HepG2 (cell line): ENCODE data around the gene TFF1. TPM values are rescaled to one million over a fixed set of nuclear protein-coding genes. Genes with fewer than 3 reads are reported as not detected.

Source experiments
- ATAC-seq: fragments of 200-7000 bp; cut with Tn5 transposase; 3 replicates; pipeline ENCODE4 v1.9.1; 2020; ENCODE audit warnings: mild to moderate bottlenecking, moderate library complexity
- BruUV-seq: library from RNA; stranded (reverse); fragments of 400-500 nt; replicated peaks from 2 replicates; lab custom pipeline; 2021; lab: Mats Ljungman, UMichigan
- CTCF ChIA-PET: fragments of 300-600 bp; formaldehyde crosslinking; extraction: SDS; loops from one replicate; lab custom pipeline; 2021; ENCODE audit warnings: low total read pairs, inconsistent platforms, low intra/inter-chr PET ratio; lab: Yijun Ruan, JAX
- POLR2A ChIA-PET: fragments of 350-600 bp; sonication (Branson Sonifier 250); formaldehyde crosslinking; loops from one replicate; lab custom pipeline; 2020; ENCODE audit warnings: antibody characterized with exemption, inconsistent platforms; lab: Yijun Ruan, JAX
- DNase-seq: peaks from one replicate; pipeline ENCODE4 v3.0.0-alpha.2; 2015; ENCODE audit warnings: low spot score
- FAIRE-seq: peaks from 3 replicates; lab custom pipeline; 2011; peaks lifted over from hg19 to GRCh38; lab: Jason Lieb, UNC
- H2AFZ ChIP-seq: one replicate; pipeline ENCODE4 v1.6.1; 2011; ENCODE audit warnings: low read length, inconsistent platforms
- H3K27ac ChIP-seq: fragments of 300-600 bp; 3 replicates; pipeline ENCODE4 v1.8.0; 2011; ENCODE audit warnings: mixed run types, mild to moderate bottlenecking, mixed read lengths, low read length, inconsistent platforms; ENCODE audit not compliant: insufficient read depth; ENCODE audit errors: extremely low read length
- H3K27me3 ChIP-seq, 2 experiments: fragments of 200-600 bp in 1 of 2; 2 replicates in 1 of 2; 3 replicates in 1 of 2; pipeline versions ENCODE4 v1.6.0 to v1.8.0; 2011; ENCODE audit warnings: low read length in 2 of 2, mild to moderate bottlenecking in 2 of 2, moderate library complexity in 2 of 2, inconsistent platforms in 1 of 2; ENCODE audit not compliant: insufficient read depth in 2 of 2, control insufficient read depth in 1 of 2
- H3K36me3 ChIP-seq, 2 experiments: fragments of 200-600 bp in 1 of 2; replicated peaks in 1 of 2; 2 replicates in 1 of 2; 3 replicates in 1 of 2; pipeline versions ENCODE4 v1.5.1 to v1.8.0; 2011; ENCODE audit warnings: low read length in 2 of 2, inconsistent platforms in 1 of 2; ENCODE audit not compliant: insufficient read depth in 2 of 2, control insufficient read depth in 1 of 2
- H3K4me1 ChIP-seq: 2 replicates; pipeline ENCODE4 v1.5.1; 2012; ENCODE audit warnings: low read length, inconsistent platforms; ENCODE audit not compliant: insufficient read depth
- H3K4me2 ChIP-seq: 2 replicates; pipeline ENCODE4 v1.6.0; 2011; ENCODE audit warnings: low read depth, low read length, inconsistent platforms
- H3K4me3 ChIP-seq, 3 experiments: fragments of 200-600 bp in 1 of 3; sonication (generic), shearing (Covaris generic) in 1 of 3; replicated peaks in 1 of 3; 2 replicates each; pipeline ENCODE4 v1.5.1; 2011 to 2016; ENCODE audit warnings: low read length in 3 of 3, inconsistent platforms in 2 of 3, low read depth in 2 of 3, mild to moderate bottlenecking in 2 of 3, control low read depth in 1 of 3, mixed read lengths in 1 of 3; ENCODE audit not compliant: insufficient read depth in 1 of 3
- H3K79me2 ChIP-seq: one replicate; pipeline ENCODE4 v1.6.1; 2011; ENCODE audit warnings: low read length, inconsistent platforms; ENCODE audit not compliant: insufficient read depth
- H3K9ac ChIP-seq: 2 replicates; pipeline ENCODE4 v1.6.0; 2011; ENCODE audit warnings: mild to moderate bottlenecking, low read depth, low read length, inconsistent platforms; ENCODE audit not compliant: insufficient read depth
- H3K9me3 ChIP-seq: 2 replicates; pipeline ENCODE4 v1.5.1; 2012; ENCODE audit warnings: mild to moderate bottlenecking, low read length
- H4K20me1 ChIP-seq: 2 replicates; pipeline ENCODE4 v1.6.0; 2011; ENCODE audit warnings: inconsistent platforms, mild to moderate bottlenecking, low read length, moderate library complexity; ENCODE audit not compliant: insufficient read depth
- ARID5B ChIP-seq: IDR thresholded peaks from 2 replicates; pipeline ENCODE4 v1.4.0; 2020; ENCODE audit warnings: mild to moderate bottlenecking, missing genetic modification reagents
- ARNTL ChIP-seq: sonication (generic); formaldehyde crosslinking; IDR thresholded peaks from 2 replicates; pipeline ENCODE4 v1.4.0; 2020; ENCODE audit warnings: mild to moderate bottlenecking, missing genetic modification reagents
- BCL6 ChIP-seq: IDR thresholded peaks from 2 replicates; pipeline ENCODE4 v1.6.1; 2016; ENCODE audit warnings: missing genetic modification reagents, missing compliant biosample characterization
- BHLHE40 ChIP-seq: IDR thresholded peaks from 2 replicates; pipeline ENCODE4 v1.6.1; 2011; ENCODE audit warnings: low read length, improper control_type of control experiment
- EP300 ChIP-seq, 3 experiments: sonication (generic) in 1 of 3; formaldehyde crosslinking in 1 of 3; IDR thresholded peaks; 2 replicates each; pipeline versions ENCODE4 v1.5.1 to v1.6.1; 2011 to 2020; ENCODE audit warnings: low read depth in 2 of 3, low read length in 2 of 3, borderline replicate concordance in 1 of 3, improper control_type of control experiment in 1 of 3, mild to moderate bottlenecking in 1 of 3, missing genetic modification reagents in 1 of 3, moderate library complexity in 1 of 3
- FOXP1 ChIP-seq, 2 experiments: fragments of 450-650 bp in 1 of 2; IDR thresholded peaks; 2 replicates each; pipeline ENCODE4 v1.6.1; 2017 to 2018; ENCODE audit warnings: antibody characterized with exemption in 1 of 2
- FOXP4 ChIP-seq: sonication (generic); formaldehyde crosslinking; IDR thresholded peaks from 2 replicates; pipeline ENCODE4 v1.4.0; 2020; ENCODE audit warnings: missing genetic modification reagents
- GPBP1L1 ChIP-seq: sonication (generic); formaldehyde crosslinking; IDR thresholded peaks from 2 replicates; pipeline ENCODE4 v1.5.0; 2020; ENCODE audit warnings: mild to moderate bottlenecking, missing genetic modification reagents
- MXD1 ChIP-seq: sonication (generic); formaldehyde crosslinking; IDR thresholded peaks from 2 replicates; pipeline ENCODE4 v1.4.0; 2020; ENCODE audit warnings: mild to moderate bottlenecking, missing genetic modification reagents
- POGZ ChIP-seq: sonication (generic); formaldehyde crosslinking; IDR thresholded peaks from 2 replicates; pipeline ENCODE4 v1.4.0; 2020; ENCODE audit warnings: mild to moderate bottlenecking, missing genetic modification reagents
- SALL1 ChIP-seq: sonication (generic); formaldehyde crosslinking; IDR thresholded peaks from 2 replicates; pipeline ENCODE4 v1.8.0; 2022; ENCODE audit warnings: mild to moderate bottlenecking, missing genetic modification reagents
- SOX13 ChIP-seq, 3 experiments: fragments of 450-650 bp in 1 of 3; sonication (generic) in 1 of 3; formaldehyde crosslinking in 1 of 3; IDR thresholded peaks in 2 of 3; conservative IDR thresholded peaks in 1 of 3; 2 replicates each; pipeline versions ENCODE4 v1.5.0 to v1.6.1; 2016 to 2020; ENCODE audit warnings: antibody characterized with exemption in 1 of 3, mild to moderate bottlenecking in 1 of 3, missing compliant biosample characterization in 1 of 3, missing genetic modification reagents in 1 of 3, moderate library complexity in 1 of 3
- ZNF143 ChIP-seq: sonication (generic); formaldehyde crosslinking; IDR thresholded peaks from 2 replicates; pipeline ENCODE4 v1.4.0; 2020; ENCODE audit warnings: missing genetic modification reagents
- ZNF891 ChIP-seq: sonication (generic); formaldehyde crosslinking; IDR thresholded peaks from 2 replicates; pipeline ENCODE4 v1.5.0; 2020; ENCODE audit warnings: mild to moderate bottlenecking, missing genetic modification reagents
- WGBS: methylation state at CpG from one replicate; pipeline ENCODE4 v1.1.6; 2017; ENCODE audit warnings: low lambda C conversion rate; 5-methylcytosine and 5-hydroxymethylcytosine counted together
- in situ Hi-C: cut with HindIII; loops from 2 replicates; pipeline ENCODE4 v1.10.0; 2017; ENCODE audit warnings: low pct_unique_long_range_greater_than_20kb; ENCODE audit not compliant: extremely low pct_ligation_motif_present
- intact Hi-C: fragments of 100-400 bp; cut with micrococcal nuclease; formaldehyde crosslinking; loops from one replicate; pipeline ENCODE4 v1.10.0; 2022; ENCODE audit not compliant: unreplicated experiment
- polyA plus RNA-seq, 8 experiments: library from polyadenylated mRNA; depleted of rRNA in 3 of 8; stranded (reverse) in 7 of 8; unstranded in 1 of 8; fragments of >200 nt; fragmentation: Illumina TruSeq in 4 of 8; extraction: Trizol in 4 of 8; gene quantifications; 2 replicates each; pipeline versions ENCODE4 v1.2.1 to v1.2.3, GENCODE V29; 2011 to 2016; ENCODE audit warnings: low read depth in 4 of 8, missing spikeins in 1 of 8, mixed read lengths in 1 of 8; ENCODE audit not compliant: insufficient read depth in 1 of 8
- total RNA-seq, 5 experiments: library from RNA; depleted of rRNA; stranded (reverse); fragments of >200 nt; fragmentation: Illumina TruSeq; extraction: Trizol; gene quantifications; 2 replicates each; pipeline ENCODE4 v1.2.3, GENCODE V29; 2016; ENCODE audit warnings: low read depth in 1 of 5

TFF1 gene
- total and polyA plus RNA-seq, 2 of the 13 experiments (the other 11 are each of a cell fraction or from before 2014, with no cell fraction given), result 0.24 to 19.4 TPM

GRCh38 chr21:42391297-42391696 is 25.0 kb upstream of the TFF1 start:
- peak overlapping the region; percentile 36 for H3K4me2 ChIP-seq
- DNase-seq (no peak), FAIRE-seq (no peak), ATAC-seq (peak; percentile 42)
- intact Hi-C loops (no loop called here), in situ Hi-C loops (no loop called here)
- no peak overlapping the region for H2AFZ ChIP-seq
- POLR2A ChIA-PET, result interaction anchor here (0.9 kb wide), 1 partner anchor 10 kb away, joined by 3 read pairs; no protein-coding TSS in a partner anchor
- H3K79me2 ChIP-seq, result no peaks in the 10 kb centered on the region
- H3K36me3 ChIP-seq, result no peaks in the 10 kb centered on the region
- H3K4me1 ChIP-seq, result peaks cover 75% of the 10 kb centered on the region
- H3K4me3 ChIP-seq, result no peak overlapping the region
- no peaks in the 10 kb centered on the region for H4K20me1 ChIP-seq
- H3K9me3 ChIP-seq, result no peaks in the 10 kb centered on the region
- 7% methylated on average over 2 of the region's 5 CpGs for WGBS
- CTCF ChIA-PET, result no interaction called here
- H3K27ac ChIP-seq, result no peak overlapping the region
- no peaks in the 10 kb centered on the region for H3K27me3 ChIP-seq
- no peak overlapping the region for H3K9ac ChIP-seq
- BruUV-seq, result no TSS peak
- TF ChIP-seq SOX13 (IDR thresholded peaks at IDR 0.05) (no peak), SOX13 (CRISPR knock-in tag; conservative IDR thresholded peaks at IDR 0.05 in 1 of 2, IDR thresholded peaks at IDR 0.05 in 1 of 2) (peak in 1 of 2 experiments; percentile 32; a peak in 1 of 4 replicates), GPBP1L1 (CRISPR knock-in tag) (no peak), FOXP4 (peak; percentile 31; the same call in 1 of the 2 replicates), ARNTL (no peak), POGZ (CRISPR knock-in tag) (no peak), EP300 (IDR thresholded peaks at IDR 0.05; ENCODE audit: low read depth in 2 of 2, low read length in 2 of 2) (peak in 1 of 2 experiments; percentile 13; a peak in 1 of 4 replicates), EP300 (CRISPR knock-in tag; IDR thresholded peaks at IDR 0.05; ENCODE audit: borderline replicate concordance) (no peak), MXD1 (CRISPR knock-in tag) (no peak), ZNF891 (CRISPR knock-in tag) (no peak), ZNF143 (CRISPR knock-in tag) (0 out of 2 replicates have a peak, but pooled peaks have one; percentile 16), ARID5B (CRISPR knock-in tag) (peak; percentile 46), BCL6 (CRISPR knock-in tag) (peak; percentile 43; the same call in 1 of the 2 replicates), FOXP1 (IDR thresholded peaks at IDR 0.05) (no peak), FOXP1 (CRISPR knock-in tag; IDR thresholded peaks at IDR 0.05) (peak; percentile 56; the same call in 1 of the 2 replicates), BHLHE40 (peak; percentile 78), SALL1 (0 out of 2 replicates have a peak, but pooled peaks have one; percentile 18)
